DOHH2 (cell line): Measurements from ENCODE around the gene IRAK3.
"Not testable (repeated sequence)": the region's sequence is repeated elsewhere in the genome, so short reads cannot be mapped to it uniquely, and the experiment has no call there.

Source experiments
- EZH2phosphoT487 ChIP-seq: fragments of 200-600 bp; sonication (generic); IDR thresholded peaks from 2 replicates; pipeline ENCODE4 v1.6.1; 2017; ENCODE audit warnings: borderline replicate concordance, mild to moderate bottlenecking, antibody characterized with exemption, low read length, moderate library complexity, mixed read lengths
- TF ChIP-seq, protein P1 (sequence below): fragments of 200-600 bp; sonication (generic); IDR thresholded peaks from one replicate; pipeline ENCODE4 v1.5.1; 2014; ENCODE audit warnings: antibody characterized with exemption, mild to moderate bottlenecking, low read depth, low read length; ENCODE audit not compliant: poor library complexity, severe bottlenecking

DNA sequence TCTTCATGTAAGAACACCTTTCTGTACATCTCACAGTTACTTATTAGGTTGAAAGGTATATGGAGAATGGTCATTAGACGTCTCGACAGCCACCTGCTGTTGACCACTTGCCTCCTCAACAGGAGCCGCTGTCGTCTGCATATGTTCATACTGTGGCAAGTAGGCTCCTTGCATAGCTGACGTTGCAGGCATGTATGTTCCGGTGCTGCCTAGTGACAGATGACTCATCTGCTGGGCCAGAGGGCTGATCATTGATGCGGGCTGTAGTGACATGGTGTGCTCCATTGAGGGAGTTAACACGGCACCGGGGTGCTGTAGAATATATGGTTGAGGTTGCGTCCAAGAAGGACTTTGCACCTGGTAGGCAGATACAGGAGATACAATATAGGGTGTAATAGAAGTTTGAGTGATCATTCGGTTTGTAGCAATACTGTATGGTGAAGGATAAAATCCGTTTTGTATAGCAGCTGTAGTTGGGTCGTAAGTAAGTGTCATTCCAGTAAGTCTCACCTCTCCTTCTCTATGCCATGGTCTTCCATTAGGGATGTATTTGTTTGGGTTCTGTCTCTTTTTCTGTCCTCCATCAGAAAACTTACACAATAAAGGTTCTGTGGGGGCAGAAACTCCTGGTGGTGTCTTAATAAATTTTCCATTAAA lies 45.2 kb downstream of the IRAK3 start:
- not testable (repeated sequence) for TF ChIP-seq EZH2phosphoT487
- TF ChIP-seq, protein P1, sequence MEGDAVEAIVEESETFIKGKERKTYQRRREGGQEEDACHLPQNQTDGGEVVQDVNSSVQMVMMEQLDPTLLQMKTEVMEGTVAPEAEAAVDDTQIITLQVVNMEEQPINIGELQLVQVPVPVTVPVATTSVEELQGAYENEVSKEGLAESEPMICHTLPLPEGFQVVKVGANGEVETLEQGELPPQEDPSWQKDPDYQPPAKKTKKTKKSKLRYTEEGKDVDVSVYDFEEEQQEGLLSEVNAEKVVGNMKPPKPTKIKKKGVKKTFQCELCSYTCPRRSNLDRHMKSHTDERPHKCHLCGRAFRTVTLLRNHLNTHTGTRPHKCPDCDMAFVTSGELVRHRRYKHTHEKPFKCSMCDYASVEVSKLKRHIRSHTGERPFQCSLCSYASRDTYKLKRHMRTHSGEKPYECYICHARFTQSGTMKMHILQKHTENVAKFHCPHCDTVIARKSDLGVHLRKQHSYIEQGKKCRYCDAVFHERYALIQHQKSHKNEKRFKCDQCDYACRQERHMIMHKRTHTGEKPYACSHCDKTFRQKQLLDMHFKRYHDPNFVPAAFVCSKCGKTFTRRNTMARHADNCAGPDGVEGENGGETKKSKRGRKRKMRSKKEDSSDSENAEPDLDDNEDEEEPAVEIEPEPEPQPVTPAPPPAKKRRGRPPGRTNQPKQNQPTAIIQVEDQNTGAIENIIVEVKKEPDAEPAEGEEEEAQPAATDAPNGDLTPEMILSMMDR = peak; percentile 9
